MCF 10A (cell line): ENCODE results near the gene RAMP1. TPM values are rescaled to one million over a fixed set of nuclear protein-coding genes. Genes with fewer than 3 reads are reported as not detected.

Experiments used
- BruUV-seq: library from RNA; stranded (reverse); fragments of 400-500 nt; replicated peaks from 2 replicates; lab custom pipeline; 2021; lab: Mats Ljungman, UMichigan
- CTCF ChIA-PET: fragments of 300-600 bp; sonication (Branson Sonifier 250); formaldehyde crosslinking; extraction: SDS; loops from one replicate; lab custom pipeline; 2021; ENCODE audit warnings: antibody characterized with exemption, inconsistent platforms; lab: Yijun Ruan, JAX
- POLR2A ChIA-PET: fragments of 300-600, 350-650 bp; sonication (Branson Sonifier 250); formaldehyde crosslinking; extraction: SDS; loops from one replicate; lab custom pipeline; 2020; ENCODE audit warnings: antibody characterized with exemption, inconsistent platforms; lab: Yijun Ruan, JAX
- DNase-seq: peaks from one replicate; pipeline ENCODE4 v3.0.0-alpha.2; 2018; ENCODE audit not compliant: unreplicated experiment
- H3K27ac Mint-ChIP-seq: one replicate; pipeline ENCODE4 v1.8.0; 2022; ENCODE audit warnings: mild to moderate bottlenecking, low read depth, mixed read lengths; ENCODE audit not compliant: unreplicated experiment
- H3K27me3 Mint-ChIP-seq: one replicate; pipeline ENCODE4 v1.8.0; 2022; ENCODE audit warnings: mixed read lengths; ENCODE audit not compliant: insufficient read depth, unreplicated experiment
- H3K36me3 Mint-ChIP-seq: one replicate; pipeline ENCODE4 v1.8.0; 2022; ENCODE audit warnings: mild to moderate bottlenecking, moderate library complexity, mixed read lengths; ENCODE audit not compliant: insufficient read depth, unreplicated experiment
- H3K4me1 Mint-ChIP-seq: one replicate; pipeline ENCODE4 v1.8.0; 2022; ENCODE audit warnings: mixed read lengths; ENCODE audit not compliant: insufficient read depth, unreplicated experiment
- H3K4me3 Mint-ChIP-seq: one replicate; pipeline ENCODE4 v1.8.0; 2022; ENCODE audit warnings: mild to moderate bottlenecking, moderate library complexity, mixed read lengths; ENCODE audit not compliant: unreplicated experiment
- H3K9me3 Mint-ChIP-seq: one replicate; pipeline ENCODE4 v1.8.0; 2022; ENCODE audit warnings: mixed read lengths; ENCODE audit not compliant: unreplicated experiment
- intact Hi-C: fragments of 100-400 bp; cut with micrococcal nuclease; formaldehyde crosslinking; loops from 2 replicates; pipeline ENCODE4 v1.14.1; 2022
- total RNA-seq: library from RNA; stranded (reverse); gene quantifications from 2 replicates; pipeline ENCODE4 v1.2.3, GENCODE V29; 2022
- TF ChIP-seq, protein P1 (sequence below): fragments of 200-600 bp; IDR thresholded peaks from one replicate; pipeline ENCODE4 v1.8.0; 2022; ENCODE audit warnings: antibody characterized with exemption, mild to moderate bottlenecking; ENCODE audit not compliant: unreplicated experiment

The RAMP1 gene
- total RNA-seq, 1 experiment from 2014 or later: 11.2 TPM

DNA sequence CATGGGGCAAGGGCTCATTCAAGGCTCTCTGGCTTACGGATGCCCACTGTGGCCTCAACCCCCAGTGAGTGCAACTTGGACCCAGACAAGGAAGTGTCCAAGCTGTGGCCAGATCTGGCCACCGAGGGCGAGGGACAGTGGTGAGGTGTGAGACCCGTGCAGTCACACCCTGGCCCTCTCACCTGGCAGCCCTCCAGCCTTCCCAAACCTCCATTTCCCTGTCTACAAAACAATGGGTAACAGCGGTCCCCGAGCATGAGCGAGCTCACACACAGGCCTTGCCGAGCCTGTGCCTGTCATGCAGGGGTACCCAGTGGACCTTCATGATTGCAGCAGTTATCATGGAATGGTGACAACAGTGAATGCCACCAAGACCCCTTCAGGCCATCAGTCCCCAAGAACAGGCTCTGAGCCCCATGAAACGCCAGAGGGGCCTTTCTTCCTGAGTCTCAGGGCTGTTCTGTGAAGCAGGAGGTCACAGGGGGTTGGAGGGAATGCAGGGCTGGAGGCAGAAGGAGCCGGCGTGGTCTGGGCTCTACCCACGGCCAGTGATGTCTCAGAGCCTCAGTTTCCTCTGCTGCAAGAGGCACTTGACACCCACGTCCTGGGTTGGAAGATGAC lies 49.8 kb downstream of the RAMP1 start:
- H3K9me3 Mint-ChIP-seq: peaks cover 9% of the 10 kb centered on the region
- CTCF ChIA-PET: no interaction called here
- no peak overlapping the region for H3K27ac Mint-ChIP-seq

GRCh38 chr2:237909801-237910475 lies 50.5 kb downstream of the RAMP1 start:
- H3K4me3 Mint-ChIP-seq: no peak overlapping the region
- TF ChIP-seq, protein P1, sequence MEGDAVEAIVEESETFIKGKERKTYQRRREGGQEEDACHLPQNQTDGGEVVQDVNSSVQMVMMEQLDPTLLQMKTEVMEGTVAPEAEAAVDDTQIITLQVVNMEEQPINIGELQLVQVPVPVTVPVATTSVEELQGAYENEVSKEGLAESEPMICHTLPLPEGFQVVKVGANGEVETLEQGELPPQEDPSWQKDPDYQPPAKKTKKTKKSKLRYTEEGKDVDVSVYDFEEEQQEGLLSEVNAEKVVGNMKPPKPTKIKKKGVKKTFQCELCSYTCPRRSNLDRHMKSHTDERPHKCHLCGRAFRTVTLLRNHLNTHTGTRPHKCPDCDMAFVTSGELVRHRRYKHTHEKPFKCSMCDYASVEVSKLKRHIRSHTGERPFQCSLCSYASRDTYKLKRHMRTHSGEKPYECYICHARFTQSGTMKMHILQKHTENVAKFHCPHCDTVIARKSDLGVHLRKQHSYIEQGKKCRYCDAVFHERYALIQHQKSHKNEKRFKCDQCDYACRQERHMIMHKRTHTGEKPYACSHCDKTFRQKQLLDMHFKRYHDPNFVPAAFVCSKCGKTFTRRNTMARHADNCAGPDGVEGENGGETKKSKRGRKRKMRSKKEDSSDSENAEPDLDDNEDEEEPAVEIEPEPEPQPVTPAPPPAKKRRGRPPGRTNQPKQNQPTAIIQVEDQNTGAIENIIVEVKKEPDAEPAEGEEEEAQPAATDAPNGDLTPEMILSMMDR: no peak
- no peak overlapping the region for H3K27ac Mint-ChIP-seq
- H3K27me3 Mint-ChIP-seq: no peaks in the 10 kb centered on the region
- BruUV-seq: no TSS peak
- DNase-seq: no peak
- CTCF ChIA-PET: no interaction called here
- no peaks in the 10 kb centered on the region for H3K4me1 Mint-ChIP-seq
- peaks cover 5% of the 10 kb centered on the region for H3K36me3 Mint-ChIP-seq
- POLR2A ChIA-PET: interaction anchor here (0.8 kb wide), 1 partner anchor 124 kb away, joined by 3 read pairs; no protein-coding TSS in a partner anchor
- peaks cover 9% of the 10 kb centered on the region for H3K9me3 Mint-ChIP-seq
- intact Hi-C loops: no loop called here

More for the DNA sequence above, 49.8 kb downstream of the RAMP1 start:
- Mint-ChIP-seq H3K4me3 (no peak overlapping the region), H3K4me1 (no peaks in the 10 kb centered on the region), H3K36me3 (peaks cover 5% of the 10 kb centered on the region), H3K27me3 (no peaks in the 10 kb centered on the region)
- intact Hi-C loops: no loop called here
- no peak for DNase-seq
- TF ChIP-seq, protein P1: no peak
- POLR2A ChIA-PET: no interaction called here
- no TSS peak for BruUV-seq

DNA sequence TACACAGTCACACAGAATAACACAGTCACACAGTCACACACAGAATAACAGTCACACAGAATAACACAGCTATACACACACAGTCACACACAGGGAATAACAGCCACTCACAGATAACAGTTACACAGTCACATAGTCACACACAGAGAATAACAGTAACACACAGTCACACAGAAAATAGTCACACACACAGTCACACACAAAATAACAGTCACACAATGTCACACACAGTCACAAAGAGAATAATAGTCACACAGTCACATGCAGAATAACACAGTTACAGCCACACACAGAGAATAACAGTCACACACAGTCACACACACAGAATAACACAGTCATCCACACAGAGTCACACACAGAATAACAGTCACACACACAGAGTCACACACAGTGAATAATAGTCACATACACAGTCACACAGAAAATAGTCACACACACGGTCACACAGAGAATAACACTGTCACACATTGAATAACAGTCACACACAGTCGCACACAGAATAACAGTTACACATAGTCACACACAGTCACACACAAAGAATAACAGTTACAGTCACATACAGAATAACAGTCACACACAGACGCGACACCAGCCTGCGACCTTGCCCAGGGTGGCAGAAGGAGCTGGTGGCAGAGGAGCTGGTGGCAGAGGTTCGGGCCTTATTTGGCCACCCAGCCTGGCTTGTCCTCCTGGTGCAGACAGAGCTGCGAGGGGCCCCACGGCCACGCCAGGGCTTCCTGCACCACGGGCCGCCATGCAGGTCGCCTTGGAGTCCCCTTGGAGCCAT lies 51.3 kb downstream of the RAMP1 start:
- BruUV-seq: no TSS peak

More for the DNA sequence above, 51.3 kb downstream of the RAMP1 start:
- no peak for DNase-seq
- ChIA-PET CTCF (no interaction called here), POLR2A (interaction anchor here (0.8 kb wide), 1 partner anchor 124 kb away, joined by 3 read pairs; no protein-coding TSS in a partner anchor)
- Mint-ChIP-seq H3K4me3 (no peak overlapping the region), H3K4me1 (no peaks in the 10 kb centered on the region), H3K27ac (no peak overlapping the region), H3K9me3 (peaks cover 9% of the 10 kb centered on the region), H3K27me3 (no peaks in the 10 kb centered on the region), H3K36me3 (peaks cover 5% of the 10 kb centered on the region)
- intact Hi-C loops: no loop called here
- TF ChIP-seq, protein P1: no peak
